SK-N-SH (cell line): ENCODE data around the gene USH1C.

Experiments
- EP300 ChIP-seq, 2 experiments: IDR thresholded peaks; 2 replicates each; pipeline versions ENCODE4 v1.4.0 to v1.6.1; 2012; ENCODE audit warnings: borderline replicate concordance in 1 of 2, low read depth in 1 of 2, low read length in 1 of 2
- GABPA ChIP-seq: IDR thresholded peaks from 2 replicates; pipeline ENCODE4 v1.4.0; 2012; ENCODE audit warnings: low read depth, mild to moderate bottlenecking
- GATA2 ChIP-seq: sonication (generic); formaldehyde crosslinking; IDR thresholded peaks from 2 replicates; pipeline ENCODE4 v1.5.0; 2020; ENCODE audit warnings: mild to moderate bottlenecking, missing genetic modification reagents
- POLR2AphosphoS5 ChIP-seq: IDR thresholded peaks from 2 replicates; pipeline ENCODE4 v1.6.1; 2012; ENCODE audit warnings: low read depth, low read length
- SMC3 ChIP-seq: IDR thresholded peaks from 2 replicates; pipeline ENCODE4 v1.6.1; 2012; ENCODE audit warnings: low read depth, low read length, improper control_type of control experiment
- TF ChIP-seq, protein P1 (sequence below): fragments of 200-600 bp; sonication (generic); IDR thresholded peaks from 2 replicates; pipeline ENCODE4 v1.6.1; 2017; ENCODE audit warnings: antibody characterized with exemption, mild to moderate bottlenecking, moderate library complexity
- TF ChIP-seq, protein P2 (sequence below): IDR thresholded peaks from 2 replicates; pipeline ENCODE4 v1.6.1; 2012; ENCODE audit warnings: mild to moderate bottlenecking, low read depth, low read length, moderate library complexity
- TF ChIP-seq, protein P3 (sequence below): IDR thresholded peaks from 2 replicates; pipeline ENCODE4; 2012
- TF ChIP-seq, protein P4 (sequence below): IDR thresholded peaks from 2 replicates; pipeline ENCODE4 v1.4.0; 2012; ENCODE audit warnings: low read depth

DNA sequence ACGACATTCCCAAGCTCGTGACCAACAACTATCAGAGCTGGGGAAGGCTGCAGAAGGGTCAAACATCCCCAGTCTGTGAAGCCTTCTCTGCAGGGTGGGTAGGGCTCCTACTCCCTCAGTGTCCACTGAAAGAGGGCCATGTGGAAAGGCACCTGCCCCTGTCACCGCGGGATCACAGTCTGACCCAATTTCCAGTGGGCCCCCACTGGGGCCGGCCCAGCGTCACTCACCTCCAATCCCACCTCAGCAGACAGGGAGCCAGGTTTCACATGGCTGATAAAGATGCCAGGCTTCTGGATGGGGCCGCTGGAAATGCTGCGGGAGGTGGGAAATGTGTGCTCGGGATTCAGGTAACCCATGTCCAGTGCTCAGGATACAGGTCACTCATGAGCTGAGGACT is 20.0 kb downstream of the USH1C start:
- TF ChIP-seq GABPA (no peak), POLR2AphosphoS5 (no peak), SMC3 (no peak), GATA2 (CRISPR knock-in tag) (no peak), EP300 (IDR thresholded peaks at IDR 0.05; ENCODE audit: borderline replicate concordance in 1 of 2, low read depth in 1 of 2, low read length in 1 of 2) (no peak)
- TF ChIP-seq, protein P1, sequence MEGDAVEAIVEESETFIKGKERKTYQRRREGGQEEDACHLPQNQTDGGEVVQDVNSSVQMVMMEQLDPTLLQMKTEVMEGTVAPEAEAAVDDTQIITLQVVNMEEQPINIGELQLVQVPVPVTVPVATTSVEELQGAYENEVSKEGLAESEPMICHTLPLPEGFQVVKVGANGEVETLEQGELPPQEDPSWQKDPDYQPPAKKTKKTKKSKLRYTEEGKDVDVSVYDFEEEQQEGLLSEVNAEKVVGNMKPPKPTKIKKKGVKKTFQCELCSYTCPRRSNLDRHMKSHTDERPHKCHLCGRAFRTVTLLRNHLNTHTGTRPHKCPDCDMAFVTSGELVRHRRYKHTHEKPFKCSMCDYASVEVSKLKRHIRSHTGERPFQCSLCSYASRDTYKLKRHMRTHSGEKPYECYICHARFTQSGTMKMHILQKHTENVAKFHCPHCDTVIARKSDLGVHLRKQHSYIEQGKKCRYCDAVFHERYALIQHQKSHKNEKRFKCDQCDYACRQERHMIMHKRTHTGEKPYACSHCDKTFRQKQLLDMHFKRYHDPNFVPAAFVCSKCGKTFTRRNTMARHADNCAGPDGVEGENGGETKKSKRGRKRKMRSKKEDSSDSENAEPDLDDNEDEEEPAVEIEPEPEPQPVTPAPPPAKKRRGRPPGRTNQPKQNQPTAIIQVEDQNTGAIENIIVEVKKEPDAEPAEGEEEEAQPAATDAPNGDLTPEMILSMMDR: no peak
- TF ChIP-seq, protein P2, sequence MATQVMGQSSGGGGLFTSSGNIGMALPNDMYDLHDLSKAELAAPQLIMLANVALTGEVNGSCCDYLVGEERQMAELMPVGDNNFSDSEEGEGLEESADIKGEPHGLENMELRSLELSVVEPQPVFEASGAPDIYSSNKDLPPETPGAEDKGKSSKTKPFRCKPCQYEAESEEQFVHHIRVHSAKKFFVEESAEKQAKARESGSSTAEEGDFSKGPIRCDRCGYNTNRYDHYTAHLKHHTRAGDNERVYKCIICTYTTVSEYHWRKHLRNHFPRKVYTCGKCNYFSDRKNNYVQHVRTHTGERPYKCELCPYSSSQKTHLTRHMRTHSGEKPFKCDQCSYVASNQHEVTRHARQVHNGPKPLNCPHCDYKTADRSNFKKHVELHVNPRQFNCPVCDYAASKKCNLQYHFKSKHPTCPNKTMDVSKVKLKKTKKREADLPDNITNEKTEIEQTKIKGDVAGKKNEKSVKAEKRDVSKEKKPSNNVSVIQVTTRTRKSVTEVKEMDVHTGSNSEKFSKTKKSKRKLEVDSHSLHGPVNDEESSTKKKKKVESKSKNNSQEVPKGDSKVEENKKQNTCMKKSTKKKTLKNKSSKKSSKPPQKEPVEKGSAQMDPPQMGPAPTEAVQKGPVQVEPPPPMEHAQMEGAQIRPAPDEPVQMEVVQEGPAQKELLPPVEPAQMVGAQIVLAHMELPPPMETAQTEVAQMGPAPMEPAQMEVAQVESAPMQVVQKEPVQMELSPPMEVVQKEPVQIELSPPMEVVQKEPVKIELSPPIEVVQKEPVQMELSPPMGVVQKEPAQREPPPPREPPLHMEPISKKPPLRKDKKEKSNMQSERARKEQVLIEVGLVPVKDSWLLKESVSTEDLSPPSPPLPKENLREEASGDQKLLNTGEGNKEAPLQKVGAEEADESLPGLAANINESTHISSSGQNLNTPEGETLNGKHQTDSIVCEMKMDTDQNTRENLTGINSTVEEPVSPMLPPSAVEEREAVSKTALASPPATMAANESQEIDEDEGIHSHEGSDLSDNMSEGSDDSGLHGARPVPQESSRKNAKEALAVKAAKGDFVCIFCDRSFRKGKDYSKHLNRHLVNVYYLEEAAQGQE: no peak
- TF ChIP-seq, protein P3, sequence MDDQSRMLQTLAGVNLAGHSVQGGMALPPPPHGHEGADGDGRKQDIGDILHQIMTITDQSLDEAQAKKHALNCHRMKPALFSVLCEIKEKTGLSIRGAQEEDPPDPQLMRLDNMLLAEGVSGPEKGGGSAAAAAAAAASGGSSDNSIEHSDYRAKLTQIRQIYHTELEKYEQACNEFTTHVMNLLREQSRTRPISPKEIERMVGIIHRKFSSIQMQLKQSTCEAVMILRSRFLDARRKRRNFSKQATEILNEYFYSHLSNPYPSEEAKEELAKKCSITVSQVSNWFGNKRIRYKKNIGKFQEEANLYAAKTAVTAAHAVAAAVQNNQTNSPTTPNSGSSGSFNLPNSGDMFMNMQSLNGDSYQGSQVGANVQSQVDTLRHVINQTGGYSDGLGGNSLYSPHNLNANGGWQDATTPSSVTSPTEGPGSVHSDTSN: no peak
- TF ChIP-seq, protein P4, sequence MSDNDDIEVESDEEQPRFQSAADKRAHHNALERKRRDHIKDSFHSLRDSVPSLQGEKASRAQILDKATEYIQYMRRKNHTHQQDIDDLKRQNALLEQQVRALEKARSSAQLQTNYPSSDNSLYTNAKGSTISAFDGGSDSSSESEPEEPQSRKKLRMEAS: no peak
